Stimulated activated CD8-positive, alpha-beta memory T cell treated with anti-CD3 and anti-CD28 coated beads, Interleukin-12 subunit alpha, Interleukin-12 subunit beta, amount 100 ng/mL, for 24 hours (primary cell): ENCODE results near the gene CD247.

Experiments
- DNase-seq: peaks from one replicate; pipeline ENCODE4 v3.0.0-alpha.2; 2020; ENCODE audit errors: extremely low read depth

The CD247 gene

GRCh38 chr1:167512046-167512654, 6.2 kb downstream of the CD247 start:
- no peak for DNase-seq

DNA sequence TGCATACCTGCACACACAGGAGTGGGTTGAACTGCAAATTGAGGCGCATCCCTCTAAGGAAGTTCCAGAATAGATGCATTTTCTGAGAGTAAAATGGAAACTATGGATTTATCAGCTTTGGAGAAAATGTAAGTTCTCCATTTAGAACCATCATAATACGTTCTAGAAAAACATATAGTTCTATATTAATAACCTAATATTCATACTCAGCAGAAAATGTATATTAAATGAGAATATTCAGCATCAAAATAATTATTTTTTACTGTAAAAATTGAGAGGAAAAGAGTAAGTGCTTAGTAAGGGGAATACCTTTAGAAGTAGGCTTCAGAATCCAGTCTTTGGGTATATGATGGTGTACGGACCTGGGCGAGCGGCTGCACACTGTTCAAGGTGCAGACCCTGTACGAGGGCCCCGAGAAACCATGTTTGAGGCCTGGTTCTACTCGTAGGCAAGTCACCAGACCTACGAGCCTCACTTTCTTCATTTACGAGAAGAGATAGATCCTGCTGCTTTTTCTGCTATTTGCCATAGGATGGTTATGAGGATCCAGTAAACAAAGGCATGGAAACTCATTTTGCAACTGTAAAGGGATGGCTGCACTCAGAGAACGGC, 6.8 kb downstream of the CD247 start:
- no peak for DNase-seq

- no peak for DNase-seq
Measured at GRCh38 chr1:167510881-167511280, 7.4 kb downstream of the CD247 start.

DNA sequence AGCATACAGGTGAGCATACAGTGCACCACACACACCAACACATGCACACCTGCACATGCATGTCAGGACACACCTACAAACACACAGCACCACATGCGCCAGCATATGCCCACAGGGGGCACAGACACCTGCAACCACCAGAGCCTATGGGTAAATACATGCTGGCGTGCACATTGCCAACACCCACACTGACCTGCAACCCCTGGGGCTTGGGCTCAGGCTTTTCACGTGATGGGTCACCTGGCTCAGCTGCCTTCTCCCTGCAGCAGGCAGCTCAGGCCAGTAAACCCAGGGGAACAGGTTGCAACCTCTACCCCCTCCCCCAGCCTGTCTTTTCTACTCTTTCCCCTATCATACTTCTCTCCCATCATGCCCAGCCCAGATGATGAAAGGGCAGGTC, 8.1 kb downstream of the CD247 start:
- no peak for DNase-seq

DNA sequence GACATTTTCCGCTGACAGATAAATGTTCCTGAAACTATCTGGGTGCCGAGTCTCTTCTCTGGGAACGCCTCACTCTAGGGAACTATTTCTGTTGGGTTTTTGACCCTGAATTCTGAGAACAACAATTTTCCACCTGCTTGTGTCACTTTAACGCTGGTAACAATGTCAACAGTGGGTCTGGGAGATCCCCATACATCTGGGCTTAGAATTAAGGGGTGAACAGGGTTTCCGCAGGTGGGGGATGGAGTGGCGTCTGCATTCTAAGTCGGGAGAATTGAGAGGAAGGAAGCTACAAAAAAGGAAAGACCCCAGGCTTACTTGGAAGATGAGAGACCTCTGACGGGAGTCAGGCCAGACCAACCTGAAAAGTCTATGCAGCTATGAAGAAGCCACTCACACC, 8.7 kb downstream of the CD247 start:
- no peak for DNase-seq

GRCh38 chr1:167507719-167508118, 10.6 kb downstream of the CD247 start:
- DNase-seq = no peak

GRCh38 chr1:167504467-167504827, 13.9 kb downstream of the CD247 start:
- DNase-seq = no peak

DNA sequence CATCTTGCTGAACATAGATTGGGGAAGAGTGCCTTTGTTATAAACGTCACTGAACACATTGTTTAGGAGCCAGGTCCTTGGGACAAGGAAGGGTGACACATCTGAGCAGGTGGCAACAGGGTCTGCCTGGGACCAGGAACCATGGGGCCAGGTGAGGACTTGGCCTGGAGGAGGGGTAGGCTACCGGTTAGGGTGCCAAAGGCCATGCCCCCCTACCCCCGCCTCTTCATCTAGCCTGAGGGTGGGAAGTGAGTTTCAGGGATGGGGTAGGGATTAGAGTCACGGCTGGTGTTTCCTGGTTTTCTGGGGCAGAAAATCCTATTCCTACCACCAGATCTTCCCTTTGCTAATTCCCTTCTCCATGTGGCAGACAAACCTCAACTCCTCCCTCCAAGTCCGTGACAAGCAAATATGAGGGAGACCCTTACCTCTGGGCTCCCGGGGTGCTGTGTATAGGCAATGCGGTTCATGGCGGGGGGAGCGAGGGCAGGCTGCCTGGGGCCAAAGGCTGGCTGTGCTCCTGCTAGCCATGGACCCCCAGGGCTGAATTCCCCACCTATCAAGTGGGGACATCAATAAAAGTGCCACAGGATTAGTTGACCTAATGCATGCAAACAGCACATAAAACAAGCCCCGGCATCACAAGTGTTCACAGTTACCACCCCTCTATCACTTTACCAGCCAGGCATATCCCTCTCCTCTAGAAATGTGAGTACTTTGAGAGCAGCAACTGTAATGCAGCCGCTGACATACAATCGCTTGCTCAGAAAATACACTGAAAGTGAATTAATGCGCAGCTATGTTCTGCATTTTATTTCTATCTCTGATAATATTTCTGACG, 14.5 kb downstream of the CD247 start:
- no peak for DNase-seq

- DNase-seq = no peak
Measured at GRCh38 chr1:167502719-167503462, 15.4 kb downstream of the CD247 start.

GRCh38 chr1:167502192-167502551, 16.2 kb downstream of the CD247 start:
- no peak for DNase-seq

- no peak for DNase-seq
Measured at GRCh38 chr1:167501515-167502191, 16.7 kb downstream of the CD247 start.

DNA sequence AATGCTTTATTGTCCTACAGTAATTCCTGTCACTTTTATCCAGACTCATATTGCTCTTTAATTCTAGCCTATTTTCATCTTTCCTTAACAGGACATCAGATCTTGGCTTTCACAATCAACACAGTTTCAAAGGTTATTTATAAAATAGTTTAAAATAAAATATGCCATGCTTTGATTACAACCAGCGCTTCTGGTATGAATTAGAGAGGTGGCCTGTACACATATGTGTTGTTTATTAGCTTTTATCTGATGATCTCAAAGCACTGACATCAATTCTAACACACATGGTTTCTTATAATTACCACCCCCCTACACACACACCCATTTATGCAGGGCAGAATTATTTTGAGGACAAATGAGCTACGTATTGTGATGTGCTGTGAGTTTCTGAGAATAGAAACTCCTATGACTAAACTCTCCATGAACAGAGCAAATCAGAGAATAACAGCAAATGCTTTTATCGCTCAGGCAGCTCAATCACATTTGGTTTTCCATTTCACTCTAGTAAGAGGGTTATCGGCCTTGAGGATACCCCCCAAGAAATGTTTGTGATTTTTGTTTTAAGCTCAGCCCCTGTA, 18.0 kb downstream of the CD247 start:
- no peak for DNase-seq

GRCh38 chr1:167499664-167500101, 18.6 kb downstream of the CD247 start:
- DNase-seq = no peak

- no peak for DNase-seq
Measured at GRCh38 chr1:167499106-167499505, 19.2 kb downstream of the CD247 start.

GRCh38 chr1:167496797-167497619, 21.3 kb downstream of the CD247 start:
- DNase-seq = no peak

DNA sequence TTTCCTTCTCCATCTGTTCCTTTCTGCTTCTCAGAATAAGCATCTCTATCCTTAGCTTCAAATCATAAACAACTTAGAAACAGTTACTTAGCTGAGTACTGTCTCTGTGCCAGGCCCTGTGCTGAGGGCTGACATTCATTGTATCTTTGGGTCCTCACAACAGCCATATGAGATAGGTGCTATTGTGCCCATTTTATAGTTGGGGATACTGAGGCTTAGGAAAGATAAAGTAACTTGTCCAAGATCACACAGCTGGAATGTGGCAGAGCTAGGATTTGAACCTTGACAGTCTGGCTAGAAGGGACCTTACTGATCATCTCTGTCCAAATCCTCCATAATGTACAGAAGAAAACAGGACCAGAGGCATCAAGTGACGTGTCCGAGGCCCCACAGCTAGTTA, 25.0 kb downstream of the CD247 start:
- no peak for DNase-seq

GRCh38 chr1:167492481-167492910, 25.8 kb downstream of the CD247 start:
- no peak for DNase-seq

DNA sequence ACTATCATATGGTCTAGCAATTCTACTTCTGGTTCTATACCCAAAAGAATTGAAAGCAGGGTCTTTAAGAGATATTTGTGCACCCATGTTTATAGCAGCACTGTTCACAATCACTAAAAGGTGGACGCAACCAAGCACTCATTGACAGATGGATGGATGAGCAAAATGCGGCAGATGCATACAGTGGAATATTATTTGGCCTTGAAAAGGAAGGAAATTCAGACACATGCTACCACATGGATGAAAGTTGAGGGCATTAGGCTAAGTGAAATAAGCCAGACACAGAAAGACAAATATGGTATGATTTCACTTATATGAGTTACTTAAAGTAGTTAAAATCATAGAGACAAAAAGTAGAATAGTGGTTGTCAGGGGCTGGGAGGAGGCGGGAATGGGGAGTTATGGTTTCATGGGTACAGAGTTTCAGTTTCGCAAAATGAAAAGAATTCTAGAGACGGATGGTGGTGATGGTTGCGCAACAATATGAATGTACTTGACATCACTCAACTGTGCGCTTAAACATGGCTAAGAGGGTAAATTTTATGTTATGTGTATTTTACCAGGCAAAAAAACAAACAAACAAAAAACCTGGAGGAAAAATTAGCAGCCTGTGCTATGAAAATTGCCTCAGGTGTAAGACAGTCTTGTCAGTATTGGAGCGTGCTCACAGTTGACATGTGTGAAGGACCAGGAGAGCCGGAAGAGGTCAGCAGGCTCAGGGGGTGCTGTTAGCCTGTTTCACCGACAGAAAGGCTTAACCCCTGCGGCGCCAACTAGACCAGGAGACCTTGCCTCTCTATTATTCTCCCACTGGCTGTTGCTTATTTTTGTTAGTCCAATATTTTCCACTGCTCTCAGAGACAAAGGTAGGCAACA, 26.5 kb downstream of the CD247 start:
- DNase-seq = no peak

DNA sequence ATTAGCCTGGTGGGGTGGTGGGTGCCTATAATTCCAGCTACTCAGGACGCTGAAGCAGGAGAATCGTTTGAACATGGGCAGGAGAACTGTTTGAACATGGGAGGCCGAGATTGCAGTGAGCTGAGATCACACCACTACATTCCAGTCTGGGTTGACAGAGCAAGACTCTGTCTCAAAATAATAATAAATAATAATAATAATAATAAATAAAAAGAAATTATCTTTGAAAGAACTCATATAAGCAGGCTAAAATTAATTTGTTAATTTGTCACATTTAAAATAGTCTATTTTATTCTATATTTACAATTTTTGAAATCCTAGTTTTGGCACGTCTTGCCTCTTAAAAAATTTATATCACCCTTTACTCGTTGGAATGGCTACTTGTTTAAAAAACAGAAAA, 27.6 kb downstream of the CD247 start:
- DNase-seq = no peak
